Measurements from ENCODE around the gene AQP5.
"Not testable (repeated sequence)": the region's sequence is repeated elsewhere in the genome, so short reads cannot be mapped to it uniquely, and the experiment has no call there.

Gene AQP5

GRCh38 chr12:49983892-49984291, 22.2 kb downstream of the AQP5 start:
- peak; percentile 46 for DNase-seq

GRCh38 chr12:49984476-49985359, 23.0 kb downstream of the AQP5 start:
- DNase-seq, result no peak

GRCh38 chr12:49985981-49986380, 24.3 kb downstream of the AQP5 start:
- DNase-seq, result peak; percentile 44

- not testable (repeated sequence) for DNase-seq
These were observed 24.8 kb downstream of the AQP5 start for GRCh38 chr12:49986476-49986875.

GRCh38 chr12:49987625-49988303, 26.1 kb downstream of the AQP5 start:
- DNase-seq, result no peak

- not testable (repeated sequence) for DNase-seq
These were observed 27.7 kb downstream of the AQP5 start for GRCh38 chr12:49989400-49989799.

GRCh38 chr12:49990273-49990672, 28.6 kb downstream of the AQP5 start:
- no peak for DNase-seq

- no peak for DNase-seq
These were observed 36.8 kb downstream of the AQP5 start for GRCh38 chr12:49998453-49998852.

- DNase-seq, result no peak
These were observed 41.9 kb downstream of the AQP5 start for GRCh38 chr12:50003595-50003994.

GRCh38 chr12:50004696-50005095, 43.0 kb downstream of the AQP5 start:
- DNase-seq, result no peak

GRCh38 chr12:50005175-50005574, 43.5 kb downstream of the AQP5 start:
- DNase-seq, result no peak

GRCh38 chr12:50006280-50006679, 44.6 kb downstream of the AQP5 start:
- DNase-seq, result no peak

- DNase-seq, result peak; percentile 79
These were observed 45.2 kb downstream of the AQP5 start for GRCh38 chr12:50006754-50007442.

- no peak for DNase-seq
These were observed 51.9 kb downstream of the AQP5 start for GRCh38 chr12:50013361-50014147.

- DNase-seq, result no peak
These were observed 52.7 kb downstream of the AQP5 start for GRCh38 chr12:50014342-50014741.
